T-helper 17 cell (primary cell): ENCODE measurements around the gene PODNL1. TPM values are rescaled to one million over a fixed set of nuclear protein-coding genes. Genes with fewer than 3 reads are reported as not detected.
A peak's percentile ranks its signal among the peaks of the same experiment; 100 is the strongest.
"Not testable (repeated sequence)": the region's sequence is repeated elsewhere in the genome, so short reads cannot be mapped to it uniquely, and the experiment has no call there.

ENCODE experiments used
- ATAC-seq: fragments of 150-1000 bp; cut with Tn5 transposase; 2 replicates; pipeline ENCODE4 v1.10.0; 2021; ENCODE audit warnings: mild to moderate bottlenecking, moderate library complexity
- DNase-seq, 3 donors: peaks; one replicate each; pipeline versions ENCODE4 v3.0.0 to v3.0.0-alpha.2; 2020 to 2021
- H3K9me3 ChIP-seq: one replicate; pipeline ENCODE4 v1.7.0; 2013; ENCODE audit warnings: low read length, mild to moderate bottlenecking; ENCODE audit not compliant: control insufficient read depth, poor library complexity, severe bottlenecking
- H3K27ac Mint-ChIP-seq: one replicate; pipeline ENCODE4 v1.8.0; 2022; ENCODE audit warnings: mild to moderate bottlenecking, moderate library complexity, mixed read lengths
- H3K27me3 Mint-ChIP-seq: one replicate; pipeline ENCODE4 v1.8.0; 2022; ENCODE audit warnings: mixed read lengths
- H3K36me3 Mint-ChIP-seq: one replicate; pipeline ENCODE4 v1.8.0; 2022; ENCODE audit warnings: low read depth, mixed read lengths
- H3K4me1 Mint-ChIP-seq: one replicate; pipeline ENCODE4 v1.8.0; 2022; ENCODE audit warnings: mild to moderate bottlenecking, mixed read lengths
- H3K4me3 Mint-ChIP-seq: one replicate; pipeline ENCODE4 v1.8.0; 2022; ENCODE audit warnings: mild to moderate bottlenecking, moderate library complexity, mixed read lengths
- total RNA-seq, 4 donors: library from RNA in 2 of 4; stranded (reverse) in 2 of 4; gene quantifications; one replicate each; pipeline ENCODE4 v1.2.3 and lab custom pipeline; 2022 to 2026

Gene PODNL1
- total RNA-seq, 2 donors from 2014 or later, result 0.31 TPM; not detected in 1

GRCh38 chr19:13922118-13922517, 16.1 kb downstream of the PODNL1 start:
- H3K4me3 Mint-ChIP-seq, H3K27me3 Mint-ChIP-seq, H3K9me3 ChIP-seq, DNase-seq, H3K27ac Mint-ChIP-seq, H3K4me1 Mint-ChIP-seq, ATAC-seq, H3K36me3 Mint-ChIP-seq: not testable (repeated sequence)

- peaks cover 7% of the 10 kb centered on the region for H3K36me3 Mint-ChIP-seq
- no peaks in the 10 kb centered on the region for H3K27me3 Mint-ChIP-seq
- DNase-seq (no peak), ATAC-seq (peak; percentile 87)
- no peak overlapping the region for H3K4me3 Mint-ChIP-seq
- H3K9me3 ChIP-seq, result no peaks in the 10 kb centered on the region
- no peak overlapping the region for H3K27ac Mint-ChIP-seq
- peaks cover 7% of the 10 kb centered on the region for H3K4me1 Mint-ChIP-seq
Observed at GRCh38 chr19:13920940-13921747, 17.1 kb downstream of the PODNL1 start.

GRCh38 chr19:13920524-13920923, 17.7 kb downstream of the PODNL1 start:
- DNase-seq (no peak), ATAC-seq (no peak)
- Mint-ChIP-seq H3K27me3 (no peaks in the 10 kb centered on the region), H3K27ac (no peak overlapping the region), H3K36me3 (peaks cover 7% of the 10 kb centered on the region), H3K4me3 (no peak overlapping the region), H3K4me1 (peaks cover 7% of the 10 kb centered on the region)
- no peaks in the 10 kb centered on the region for H3K9me3 ChIP-seq

DNA sequence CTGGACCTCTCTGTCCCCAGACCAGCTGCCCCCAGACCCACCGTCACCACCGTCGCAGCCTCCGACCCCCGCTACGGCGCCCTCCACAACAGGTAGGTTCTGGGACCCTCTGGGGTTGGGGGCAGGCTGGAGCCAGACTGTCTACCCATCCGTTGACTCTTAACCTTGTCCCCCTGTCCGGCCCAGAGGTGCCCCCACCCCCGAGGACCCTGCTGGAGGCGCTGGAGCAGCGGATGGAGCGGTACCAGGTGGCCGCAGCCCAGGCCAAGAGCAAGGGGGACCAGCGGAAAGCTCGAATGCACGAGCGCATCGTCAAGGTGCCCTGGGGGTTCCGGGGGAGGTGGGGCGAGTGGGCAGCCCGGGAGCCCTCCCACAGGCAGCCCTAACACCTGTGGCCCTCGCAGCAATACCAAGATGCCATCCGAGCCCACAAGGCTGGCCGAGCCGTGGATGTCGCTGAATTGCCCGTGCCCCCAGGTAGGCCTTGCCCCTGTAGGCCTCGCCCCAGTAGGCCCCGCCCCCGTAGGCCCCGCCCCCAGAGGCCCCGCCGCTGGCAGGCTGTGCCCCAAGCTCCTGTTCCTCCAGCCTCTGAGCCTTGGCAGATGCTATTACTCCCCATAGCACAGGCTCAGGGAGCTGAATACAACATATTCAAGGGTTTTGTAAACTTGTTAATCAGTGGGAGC, 19.3 kb downstream of the PODNL1 start:
- Mint-ChIP-seq H3K27ac (no peak overlapping the region), H3K4me3 (no peak overlapping the region), H3K4me1 (peaks cover 2% of the 10 kb centered on the region), H3K27me3 (no peaks in the 10 kb centered on the region), H3K36me3 (peaks cover 4% of the 10 kb centered on the region)
- no peaks in the 10 kb centered on the region for H3K9me3 ChIP-seq
- ATAC-seq, result no peak
- no peak for DNase-seq

- no peak overlapping the region for H3K27ac Mint-ChIP-seq
- H3K9me3 ChIP-seq, result no peaks in the 10 kb centered on the region
- peaks cover 2% of the 10 kb centered on the region for H3K4me1 Mint-ChIP-seq
- no peaks in the 10 kb centered on the region for H3K27me3 Mint-ChIP-seq
- peaks cover 4% of the 10 kb centered on the region for H3K36me3 Mint-ChIP-seq
- no peak for DNase-seq
- H3K4me3 Mint-ChIP-seq, result no peak overlapping the region
- ATAC-seq, result no peak
Observed at GRCh38 chr19:13917888-13918406, 20.3 kb downstream of the PODNL1 start.

DNA sequence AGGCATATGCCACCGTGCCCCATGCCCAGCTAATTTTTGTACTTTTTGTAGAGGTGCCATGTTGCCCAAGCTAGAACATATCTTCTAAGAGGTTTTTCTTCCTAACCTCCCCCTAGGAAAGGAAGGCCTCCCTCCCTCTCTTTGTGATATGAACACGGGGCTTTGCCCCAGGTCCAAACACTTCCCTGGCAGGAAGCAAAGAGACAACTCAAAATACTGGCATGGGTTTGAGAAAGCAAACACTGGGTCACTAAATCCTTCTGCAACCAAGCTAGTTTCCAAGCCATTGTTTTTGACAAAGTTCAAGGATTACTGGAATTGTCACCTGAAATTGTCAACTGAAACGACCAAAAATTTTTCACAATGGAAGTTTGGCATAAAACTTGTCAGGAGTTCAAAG, 23.4 kb downstream of the PODNL1 start:
- no peak for ATAC-seq

GRCh38 chr19:13913352-13913751, 24.9 kb downstream of the PODNL1 start:
- no peak overlapping the region for H3K4me3 Mint-ChIP-seq
- no peak for DNase-seq
- H3K27me3 Mint-ChIP-seq, result no peaks in the 10 kb centered on the region
- H3K4me1 Mint-ChIP-seq, result no peaks in the 10 kb centered on the region
- ATAC-seq, result no peak
- no peak overlapping the region for H3K27ac Mint-ChIP-seq
- H3K9me3 ChIP-seq, result no peaks in the 10 kb centered on the region
- no peaks in the 10 kb centered on the region for H3K36me3 Mint-ChIP-seq

More for the DNA sequence above, 23.4 kb downstream of the PODNL1 start:
- Mint-ChIP-seq H3K36me3 (no peaks in the 10 kb centered on the region), H3K4me3 (no peak overlapping the region), H3K27ac (no peak overlapping the region), H3K4me1 (no peaks in the 10 kb centered on the region), H3K27me3 (no peaks in the 10 kb centered on the region)
- H3K9me3 ChIP-seq, result no peaks in the 10 kb centered on the region
- no peak for DNase-seq

- H3K4me1 Mint-ChIP-seq, result peaks cover 10% of the 10 kb centered on the region
- no peak overlapping the region for H3K27ac Mint-ChIP-seq
Observed at GRCh38 chr19:13909430-13909829, 28.8 kb downstream of the PODNL1 start.

DNA sequence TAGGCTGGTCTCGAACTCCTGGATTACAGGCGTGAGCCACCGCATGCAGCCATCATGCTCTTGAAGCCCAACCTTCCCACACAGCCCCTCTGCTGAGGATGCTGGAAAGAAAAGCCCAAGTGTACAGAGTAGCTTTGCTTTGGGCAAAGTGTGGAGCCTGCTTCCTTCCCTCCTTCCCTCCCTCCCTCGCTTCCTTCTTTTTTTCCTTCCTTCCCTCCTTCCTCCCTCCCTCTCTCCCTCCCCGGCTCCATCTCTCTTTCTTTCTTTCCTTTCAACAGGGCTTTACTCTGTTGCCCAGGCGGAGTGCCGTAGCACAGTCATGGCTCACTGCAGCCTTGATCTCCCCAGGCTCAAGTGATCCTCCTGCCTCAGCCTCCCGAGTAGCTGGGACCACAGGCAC, 29.5 kb downstream of the PODNL1 start:
- H3K9me3 ChIP-seq, result no peaks in the 10 kb centered on the region
- ATAC-seq, result no peak
- no peak for DNase-seq
- Mint-ChIP-seq H3K4me3 (no peak overlapping the region), H3K36me3 (no peaks in the 10 kb centered on the region), H3K27ac (no peak overlapping the region), H3K27me3 (no peaks in the 10 kb centered on the region), H3K4me1 (peaks cover 10% of the 10 kb centered on the region)

More at GRCh38 chr19:13909430-13909829, 28.8 kb downstream of the PODNL1 start:
- no peak for DNase-seq
- H3K27me3 Mint-ChIP-seq, result no peaks in the 10 kb centered on the region
- H3K9me3 ChIP-seq, result no peaks in the 10 kb centered on the region
- no peaks in the 10 kb centered on the region for H3K36me3 Mint-ChIP-seq
- no peak for ATAC-seq
- no peak overlapping the region for H3K4me3 Mint-ChIP-seq

DNA sequence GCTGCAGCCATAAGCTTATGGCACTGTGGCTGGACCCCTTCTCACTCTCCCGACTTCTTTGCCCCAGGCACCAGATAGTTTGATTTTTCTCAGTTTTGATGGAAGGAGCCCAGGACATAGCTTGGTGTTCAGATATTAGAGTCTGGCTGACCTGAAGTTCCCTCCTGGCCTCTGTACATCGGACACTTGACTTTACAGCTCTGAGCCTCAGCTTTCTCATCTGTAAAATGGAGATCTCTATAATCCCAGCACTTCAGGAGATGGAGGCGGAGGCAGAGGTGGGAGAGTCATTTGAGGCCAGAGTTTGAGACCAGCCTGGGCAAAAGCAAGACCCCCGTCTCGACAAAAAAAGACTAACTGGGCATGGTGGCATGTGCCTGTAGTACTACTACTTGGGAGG, 31.3 kb downstream of the PODNL1 start:
- H3K9me3 ChIP-seq, result no peaks in the 10 kb centered on the region
- H3K27me3 Mint-ChIP-seq, result no peaks in the 10 kb centered on the region
- H3K4me1 Mint-ChIP-seq, result peaks cover 10% of the 10 kb centered on the region
- H3K4me3 Mint-ChIP-seq, result peak overlapping the region; percentile 88
- ATAC-seq (no peak), DNase-seq (no peak)
- no peak overlapping the region for H3K27ac Mint-ChIP-seq
- H3K36me3 Mint-ChIP-seq, result no peaks in the 10 kb centered on the region

DNA sequence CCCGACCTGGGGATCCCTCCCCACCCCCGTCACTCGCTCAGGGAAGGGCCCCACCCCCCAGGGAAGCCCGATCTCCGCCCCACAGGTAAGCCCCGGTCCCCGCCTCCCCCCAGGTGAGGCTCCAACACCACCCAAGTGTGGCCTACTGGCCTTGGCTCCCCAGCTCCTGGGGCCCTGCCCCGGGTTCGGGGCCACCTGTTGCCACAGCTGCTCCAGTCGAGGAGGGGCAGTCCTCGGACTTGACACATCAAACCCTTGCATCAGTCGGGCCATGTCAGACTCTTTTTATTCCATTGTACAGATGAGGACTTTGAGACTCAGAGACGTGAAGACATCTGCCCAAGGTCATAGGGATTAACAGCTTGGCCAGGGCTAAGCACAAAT, 31.7 kb downstream of the PODNL1 start:
- Mint-ChIP-seq H3K36me3 (no peaks in the 10 kb centered on the region), H3K4me3 (peak overlapping the region; percentile 88), H3K27ac (no peak overlapping the region), H3K27me3 (no peaks in the 10 kb centered on the region), H3K4me1 (peaks cover 10% of the 10 kb centered on the region)
- DNase-seq (peak; percentile 14 to 36 (median 21)), ATAC-seq (peak; percentile 49)
- H3K9me3 ChIP-seq, result no peaks in the 10 kb centered on the region

GRCh38 chr19:13905634-13906520, 32.3 kb downstream of the PODNL1 start, which contains the start of the genes BRME1 and CC2D1A:
Gene BRME1, minus strand, starts transcription at chr19:13906117. Its CDS starts 1,225 bp downstream, at chr19:13904892.
Gene CC2D1A, plus strand, starts transcription at chr19:13906201. Its CDS starts 241 bp downstream, at chr19:13906442.
- no peaks in the 10 kb centered on the region for H3K9me3 ChIP-seq
- H3K36me3 Mint-ChIP-seq, result no peaks in the 10 kb centered on the region
- DNase-seq (peak; percentile 90 to 93 (median 92)), ATAC-seq (peak; percentile 100)
- peak within 1 kb of the TSS; percentile 29 for H3K27ac Mint-ChIP-seq
- peaks cover 10% of the 10 kb centered on the region for H3K4me1 Mint-ChIP-seq
- H3K4me3 Mint-ChIP-seq, result peak within 1 kb of the TSS; percentile 88
- H3K27me3 Mint-ChIP-seq, result no peaks in the 10 kb centered on the region
